ENCODE measurements around the gene SPAG8.

Gene SPAG8

GRCh38 chr9:35812025-35812602 is at the start of gene SPAG8:
SPAG8 (minus strand) TSS chr9:35812262; CDS start chr9:35812147, 115 bp downstream.
- DNase-seq (ENCODE audit: low read depth), result peak; percentile 88
- TF ChIP-seq CTCF (IDR thresholded peaks at IDR 0.05; ENCODE audit: low read depth, low read length, missing control alignments), result no peak
- H3K4me3 ChIP-seq (ENCODE audit: low read depth, low read length), result peak within 1 kb of the TSS; percentile 39
- in situ Hi-C loops (cut with HindIII; ENCODE audit: low sequenced_read_pairs), result loop anchor here (5.0 kb wide), 1 partner anchor 65 kb away; the partner anchor contains the start of genes GBA2 and RGP1

DNA sequence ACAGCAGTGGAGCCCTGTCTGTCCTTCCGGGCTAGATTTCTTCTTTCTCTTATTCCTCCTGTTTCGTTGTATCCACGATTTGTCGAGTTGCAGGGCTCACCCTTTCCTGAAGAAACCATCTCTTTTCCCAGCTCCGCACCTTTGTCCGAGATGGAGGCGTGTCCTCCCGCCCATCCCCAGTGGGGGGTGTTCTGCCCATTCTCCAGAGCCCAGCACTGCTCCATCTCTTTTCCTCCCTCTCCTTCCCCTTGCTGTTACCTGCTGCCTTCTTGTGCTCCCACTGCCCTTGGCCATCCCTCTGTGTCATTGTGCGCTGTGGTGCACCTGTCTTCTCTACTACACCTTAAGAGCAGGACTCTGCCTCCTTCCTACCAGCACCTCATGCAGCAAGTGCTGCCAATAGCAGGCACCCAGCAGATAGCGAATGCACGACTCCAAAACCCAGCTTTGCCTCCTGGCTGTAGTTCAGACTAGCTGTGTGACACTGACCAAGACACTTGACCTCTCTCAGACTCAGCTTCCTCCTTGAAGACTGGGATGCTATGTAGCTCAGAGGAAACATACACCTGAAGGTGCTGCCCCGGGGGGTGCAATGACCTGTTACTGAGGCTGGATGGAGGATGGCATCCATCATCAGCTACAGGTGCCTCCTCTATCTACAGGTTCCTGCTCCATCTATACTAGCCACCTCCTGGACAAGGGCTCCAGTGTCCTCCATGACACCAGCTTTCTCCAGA is 49.3 kb upstream of the SPAG8 start:
- in situ Hi-C loops (cut with HindIII; ENCODE audit: low sequenced_read_pairs), result loop anchor here (5.0 kb wide), 1 partner anchor 51 kb away; no protein-coding TSS in a partner anchor
- no peak for DNase-seq (ENCODE audit: low read depth)
- no peak overlapping the region for H3K4me3 ChIP-seq (ENCODE audit: low read depth, low read length)
- TF ChIP-seq CTCF (IDR thresholded peaks at IDR 0.05; ENCODE audit: low read depth, low read length, missing control alignments), result no peak

DNA sequence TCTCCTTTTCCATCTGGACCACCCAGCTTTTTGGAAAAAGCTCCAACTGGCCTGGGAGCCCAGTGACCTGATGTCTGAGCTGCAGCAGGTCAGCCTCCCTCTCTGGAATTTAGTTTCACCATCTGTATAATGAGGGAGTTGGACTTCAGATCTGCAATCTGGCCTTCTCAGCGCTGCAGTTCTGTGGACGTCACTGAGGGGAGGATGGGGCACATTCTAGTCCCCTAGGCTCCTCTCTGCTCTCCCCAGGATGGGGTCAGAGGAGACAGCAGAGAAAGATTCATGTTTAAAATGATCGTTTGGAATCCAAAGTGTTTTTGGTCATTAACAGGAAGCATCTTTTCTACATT is 47.9 kb upstream of the SPAG8 start:
- no peak for TF ChIP-seq CTCF (IDR thresholded peaks at IDR 0.05; ENCODE audit: low read depth, low read length, missing control alignments)
- no peak overlapping the region for H3K4me3 ChIP-seq (ENCODE audit: low read depth, low read length)
- in situ Hi-C loops (cut with HindIII; ENCODE audit: low sequenced_read_pairs), result loop anchor here (5.0 kb wide), 1 partner anchor 52 kb away; no protein-coding TSS in a partner anchor

GRCh38 chr9:35859310-35859989 is 47.4 kb upstream of the SPAG8 start:
- no peak for DNase-seq (ENCODE audit: low read depth)
- no peak overlapping the region for H3K4me3 ChIP-seq (ENCODE audit: low read depth, low read length)
- TF ChIP-seq CTCF (IDR thresholded peaks at IDR 0.05; ENCODE audit: low read depth, low read length, missing control alignments), result no peak
- in situ Hi-C loops (cut with HindIII; ENCODE audit: low sequenced_read_pairs), result no loop called here

More for the DNA sequence above, 47.9 kb upstream of the SPAG8 start:
- no peak for DNase-seq (ENCODE audit: low read depth)

DNA sequence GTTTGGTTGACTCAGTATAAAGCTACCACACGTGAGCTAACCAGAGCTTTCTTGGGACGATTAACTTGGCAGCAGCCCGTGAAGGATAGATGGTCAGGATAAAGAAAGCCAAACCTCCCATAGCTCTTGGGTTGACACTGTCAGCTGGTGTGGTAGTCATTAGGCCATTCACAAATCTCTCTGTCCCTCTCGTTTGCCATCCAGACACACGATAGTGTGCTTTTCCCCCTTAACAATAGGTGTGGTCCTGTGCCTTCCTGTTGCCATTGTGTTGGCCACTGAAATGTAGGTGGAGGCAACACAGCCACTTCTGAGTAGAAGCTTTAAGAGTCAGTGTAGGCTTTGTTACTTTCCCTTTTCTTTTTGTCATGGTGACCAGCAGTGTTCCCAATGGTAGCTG is 46.4 kb upstream of the SPAG8 start:
- H3K4me3 ChIP-seq (ENCODE audit: low read depth, low read length), result no peak overlapping the region
- TF ChIP-seq CTCF (IDR thresholded peaks at IDR 0.05; ENCODE audit: low read depth, low read length, missing control alignments), result no peak
- no peak for DNase-seq (ENCODE audit: low read depth)
- in situ Hi-C loops (cut with HindIII; ENCODE audit: low sequenced_read_pairs), result no loop called here

GRCh38 chr9:35856882-35857281 is 44.8 kb upstream of the SPAG8 start:
- DNase-seq (ENCODE audit: low read depth), result no peak
- in situ Hi-C loops (cut with HindIII; ENCODE audit: low sequenced_read_pairs), result no loop called here
- no peak for TF ChIP-seq CTCF (IDR thresholded peaks at IDR 0.05; ENCODE audit: low read depth, low read length, missing control alignments)
- H3K4me3 ChIP-seq (ENCODE audit: low read depth, low read length), result no peak overlapping the region
